HG03457 (cell line): ENCODE results near the gene ZNF850.
A peak's percentile ranks its signal among the peaks of the same experiment; 100 is the strongest.

ENCODE experiments used
- ATAC-seq: cut with Tn5 transposase; IDR thresholded peaks from one replicate; pipeline ENCODE4 v1.9.1; 2021; ENCODE audit warnings: moderate number of reproducible peaks; ENCODE audit not compliant: unreplicated experiment

The ZNF850 gene

DNA sequence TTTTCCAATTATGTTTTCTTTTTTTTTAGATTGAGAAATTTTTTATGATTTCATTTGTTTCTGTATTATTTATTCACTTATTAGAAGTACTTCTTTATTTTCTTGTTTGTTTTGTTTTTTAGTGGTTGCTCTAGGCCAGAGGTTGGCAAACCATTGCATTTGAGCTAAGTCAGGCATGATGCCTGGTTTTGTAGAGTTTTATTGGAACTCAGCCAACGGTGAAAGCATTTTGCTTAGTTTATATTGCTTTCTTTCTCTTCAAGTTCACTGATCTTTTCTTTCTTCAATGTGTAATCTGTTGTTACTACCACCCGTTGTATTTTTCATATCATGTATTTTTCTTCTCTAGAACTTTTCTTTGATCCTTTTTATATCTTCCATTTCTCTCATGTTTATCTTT lies 65.5 kb downstream of the ZNF850 start:
- ATAC-seq, result no peak

DNA sequence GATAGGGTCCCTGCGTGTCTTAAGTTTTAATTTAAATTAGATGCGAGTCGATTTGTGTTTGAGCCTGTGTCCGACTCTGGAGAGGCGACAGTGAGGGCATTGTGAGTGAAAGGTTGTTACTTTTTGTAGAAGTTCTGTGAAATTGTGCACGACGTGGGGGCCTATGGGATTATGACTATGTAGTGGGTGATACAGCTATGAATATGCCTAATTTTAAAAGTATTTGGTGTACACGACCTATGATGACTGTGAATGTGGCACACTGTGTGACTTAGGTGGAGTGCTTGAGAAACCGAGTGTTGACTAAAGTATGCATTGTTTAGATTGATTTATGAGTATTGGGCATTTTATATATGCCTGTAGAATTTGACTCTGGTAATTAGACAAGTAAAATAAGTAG lies 84.5 kb downstream of the ZNF850 start:
- ATAC-seq, result no peak

DNA sequence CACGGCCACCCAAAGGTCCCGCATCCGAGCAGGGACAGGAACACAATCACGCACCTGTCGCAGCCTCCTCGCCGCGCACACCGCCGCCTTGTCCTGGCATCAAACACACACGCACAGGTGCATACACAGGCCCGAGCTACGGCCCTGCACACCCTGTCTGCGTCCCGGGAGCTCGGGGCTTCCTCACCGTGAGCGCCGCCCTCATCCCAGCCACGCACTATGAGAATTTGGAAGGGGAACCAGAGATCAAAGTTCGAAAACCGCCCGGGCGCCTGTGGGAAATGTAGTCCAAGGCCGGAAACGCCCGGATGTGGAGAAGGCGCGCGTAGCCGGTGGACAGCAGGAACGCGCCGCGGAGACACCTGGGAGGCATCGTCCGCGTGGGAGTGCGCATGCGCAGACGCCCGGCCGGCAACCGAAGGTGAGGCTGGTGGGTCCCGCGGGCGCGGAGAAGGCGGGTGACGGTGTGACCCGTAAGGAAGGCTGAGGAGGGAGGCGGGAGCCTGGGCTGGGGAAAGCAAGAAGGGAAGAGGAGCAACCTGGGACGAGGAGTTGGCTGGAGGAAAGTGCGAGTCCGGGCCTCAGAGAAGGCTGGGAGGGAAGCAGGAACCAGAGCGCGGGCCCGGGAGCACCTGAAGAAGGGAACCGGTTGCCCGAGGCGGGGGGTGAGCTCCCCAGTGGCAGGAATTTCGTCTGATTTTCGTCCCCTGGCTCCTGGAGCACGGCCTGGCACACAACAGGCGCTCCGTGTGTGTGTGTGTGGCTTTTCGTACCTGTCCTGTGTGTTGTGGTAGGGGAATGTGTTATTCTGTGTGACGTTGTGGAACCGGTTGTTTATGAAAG lies 85.2 kb downstream of the ZNF850 start, which contains the start of gene ZNF567:
TSS of gene ZNF567 (plus strand) at position 399 of the 843 bp plus-strand sequence. CDS start 7,256 bp downstream, outside the sequence.
- peak; percentile 82 for ATAC-seq

DNA sequence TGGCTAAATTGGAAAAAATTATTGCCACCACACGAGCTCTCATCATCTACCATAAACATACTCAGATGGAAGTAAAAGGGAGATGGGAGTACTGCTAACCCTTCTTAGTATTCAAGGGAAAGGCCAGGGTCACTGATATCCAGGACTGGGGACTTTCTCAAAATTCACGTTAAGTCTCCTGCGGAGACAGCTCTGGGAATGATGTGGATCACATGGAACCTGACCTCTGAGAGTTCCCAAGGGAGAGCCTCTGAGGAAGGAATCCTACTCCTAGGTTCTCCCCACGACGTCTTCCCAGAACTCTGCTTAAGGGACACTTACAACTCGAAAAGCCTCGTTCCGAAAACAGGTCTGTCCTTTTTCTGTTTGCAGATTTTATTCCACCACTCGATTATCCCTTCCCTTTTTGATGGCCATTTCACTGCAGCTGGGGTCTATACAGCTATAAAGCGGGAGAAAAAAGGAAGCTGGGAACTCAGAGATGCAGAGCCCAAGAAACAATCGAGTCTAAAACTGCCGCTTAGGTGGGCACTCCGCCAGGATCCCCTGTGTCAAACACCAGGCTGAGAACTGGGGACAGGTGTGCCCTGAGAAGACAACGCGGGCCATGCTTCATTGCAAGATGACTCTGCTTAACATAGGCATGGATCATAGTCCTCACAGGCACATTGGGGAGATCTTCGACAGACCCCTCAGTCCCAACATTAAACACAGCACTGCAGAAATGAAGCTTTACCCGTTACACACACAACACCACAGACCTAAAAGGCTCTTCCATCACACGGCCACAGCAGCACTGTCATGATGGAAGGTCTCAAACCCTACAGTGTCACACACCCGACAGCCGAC lies 86.0 kb downstream of the ZNF850 start:
- ATAC-seq, result peak; percentile 28

DNA sequence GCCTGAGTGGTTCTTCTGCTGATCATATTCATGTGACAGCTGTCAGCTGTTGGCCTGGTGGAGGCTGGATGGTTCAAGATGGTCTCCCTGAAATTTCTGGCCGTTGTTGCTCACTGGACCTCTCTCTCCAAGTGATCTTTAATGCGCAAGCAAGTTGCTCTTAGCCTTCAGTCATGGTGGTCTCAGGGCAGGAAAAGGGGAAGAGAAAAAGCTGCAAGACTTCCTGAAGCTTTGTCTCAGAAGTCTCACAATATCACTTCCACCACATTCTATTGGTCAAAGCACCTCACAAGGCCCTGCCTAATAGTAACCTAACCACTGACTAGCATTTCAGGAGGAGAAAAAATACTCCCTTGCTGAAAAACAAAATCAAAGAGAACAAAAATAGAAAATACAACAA lies 86.8 kb downstream of the ZNF850 start:
- ATAC-seq, result no peak

DNA sequence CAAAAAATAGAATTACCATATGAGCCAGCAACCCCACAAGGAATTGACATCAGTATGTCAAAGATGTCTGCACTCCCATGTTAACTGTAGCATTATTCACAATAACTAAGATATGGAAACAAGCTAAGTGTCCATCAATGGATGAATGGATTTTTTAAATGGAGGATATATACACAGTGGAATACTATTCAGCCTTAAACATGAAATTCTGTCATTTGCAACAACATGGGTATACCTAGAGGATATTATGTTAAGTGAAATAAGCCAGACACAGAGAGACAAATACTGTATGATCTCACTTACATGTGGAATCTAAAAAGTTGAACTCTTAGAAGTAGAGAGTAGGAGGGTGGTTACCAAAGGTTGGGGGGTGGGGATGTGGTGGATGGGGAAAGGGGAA lies 93.2 kb downstream of the ZNF850 start:
- ATAC-seq, result no peak

DNA sequence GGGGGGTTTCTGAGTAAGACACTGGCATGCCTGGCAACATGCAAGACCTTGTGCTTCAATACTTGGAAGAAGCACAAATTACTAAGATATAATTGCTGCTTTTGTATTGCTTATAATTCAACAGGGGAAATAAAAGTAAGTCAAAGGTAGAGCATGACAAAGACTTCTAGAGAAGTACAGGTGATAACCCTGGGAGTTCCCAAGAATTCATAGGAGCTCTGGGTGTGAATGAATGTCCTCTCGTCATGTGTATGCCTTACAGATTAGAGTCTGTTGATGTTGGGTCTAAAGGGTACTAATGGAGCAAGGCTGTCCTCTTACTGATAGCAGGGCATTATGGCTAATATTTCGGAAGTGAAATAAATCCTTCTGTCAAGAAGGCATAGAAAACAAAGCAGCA lies 98.4 kb downstream of the ZNF850 start:
- ATAC-seq, result no peak

DNA sequence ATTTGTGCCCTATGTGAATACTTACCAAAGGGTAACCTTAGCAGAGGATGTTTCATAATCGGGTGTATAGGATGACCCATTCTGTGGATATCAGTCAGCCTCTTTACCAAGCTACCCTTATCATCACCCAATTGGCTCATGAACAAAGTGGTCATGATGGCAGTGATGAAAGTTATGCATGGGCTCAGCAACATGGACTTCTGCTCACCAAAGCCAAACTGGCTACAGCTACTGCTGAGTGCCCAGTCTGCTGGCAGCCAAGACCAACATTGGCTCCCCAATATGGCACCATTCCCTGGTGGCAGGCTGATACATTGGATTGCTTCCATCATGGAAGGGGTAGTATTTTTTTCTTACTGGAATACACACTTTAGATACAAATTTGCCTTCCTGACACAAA lies 100.2 kb downstream of the ZNF850 start:
- ATAC-seq, result no peak

DNA sequence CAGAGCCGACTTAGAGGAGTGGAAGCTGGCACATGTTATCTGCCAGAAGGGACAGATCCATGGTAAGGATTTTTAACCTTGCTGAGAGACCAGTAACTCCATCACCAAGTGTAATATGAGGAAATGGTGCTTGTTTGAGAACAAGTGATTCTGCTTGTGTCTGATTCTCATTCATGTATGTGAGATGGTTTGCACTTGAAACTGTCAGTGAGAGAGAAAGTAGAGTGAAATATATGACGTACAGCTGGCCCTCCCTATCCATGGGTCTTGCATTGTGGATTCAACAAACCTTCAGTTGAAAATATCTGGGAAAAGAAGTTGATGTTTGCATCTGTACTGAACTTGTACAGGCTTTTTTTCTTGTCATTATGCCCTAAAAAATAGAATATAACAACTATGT lies 104.0 kb downstream of the ZNF850 start:
- no peak for ATAC-seq

DNA sequence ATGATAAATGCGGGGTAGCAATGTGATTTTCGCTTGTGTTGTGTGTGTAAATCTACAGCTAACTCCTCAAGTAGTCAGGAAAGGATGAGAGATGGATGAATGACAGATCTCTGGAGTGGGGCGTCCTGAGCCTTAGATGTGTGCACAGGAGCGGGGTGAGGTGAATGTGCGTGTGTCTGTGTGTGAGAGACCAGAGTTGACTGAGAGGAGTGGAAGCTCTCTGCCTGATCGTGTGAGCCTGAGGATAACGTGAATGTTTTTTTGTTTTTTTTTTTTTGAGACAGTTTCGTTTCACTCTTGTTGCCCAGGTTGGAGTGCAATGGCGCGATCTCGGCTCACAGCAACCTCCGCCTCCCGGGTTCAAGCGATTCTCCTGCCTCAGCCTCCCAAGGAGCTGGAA lies 106.8 kb downstream of the ZNF850 start:
- no peak for ATAC-seq
